Fibroblast of lung (primary cell): ENCODE measurements around the gene MAK. TPM values are rescaled to one million over a fixed set of nuclear protein-coding genes. Genes with fewer than 3 reads are reported as not detected.

ENCODE experiments used
- DNase-seq, 2 donors: peaks; one replicate each; pipeline versions ENCODE4 v3.0.0 to v3.0.0-alpha.2; 2010; ENCODE audit warnings: low read depth in 2 of 2
- H2AFZ ChIP-seq: 2 replicates; pipeline ENCODE4 v1.5.1; 2012; ENCODE audit warnings: low read length, control low read depth, inconsistent platforms
- H3K27ac ChIP-seq: 2 replicates; pipeline ENCODE4 v1.5.1; 2011; ENCODE audit warnings: low read length, control low read depth; ENCODE audit not compliant: insufficient read depth
- H3K27me3 ChIP-seq: 2 replicates; pipeline ENCODE4 v1.5.1; 2011; ENCODE audit warnings: mild to moderate bottlenecking, low read length; ENCODE audit not compliant: control insufficient read depth, insufficient read depth
- H3K36me3 ChIP-seq: 2 replicates; pipeline ENCODE4 v1.5.1; 2011; ENCODE audit warnings: low read length; ENCODE audit not compliant: control insufficient read depth, insufficient read depth
- H3K4me1 ChIP-seq: 2 replicates; pipeline ENCODE4 v1.5.1; 2011; ENCODE audit warnings: low read length; ENCODE audit not compliant: control insufficient read depth, insufficient read depth; ENCODE audit errors: extremely low read depth
- H3K4me2 ChIP-seq: 2 replicates; pipeline ENCODE4 v1.5.1; 2011; ENCODE audit warnings: low read length, control low read depth; ENCODE audit not compliant: insufficient read depth; ENCODE audit errors: extremely low read depth
- H3K4me3 ChIP-seq, 4 experiments: fragments of 200-600 bp in 1 of 4; sonication (generic) in 1 of 4; replicated peaks in 1 of 4; 2 replicates each; pipeline ENCODE4 v1.5.1; 2011 to 2016; ENCODE audit warnings: low read length in 4 of 4, low read depth in 3 of 4, mild to moderate bottlenecking in 3 of 4, control low read depth in 2 of 4, inconsistent platforms in 1 of 4, mixed read lengths in 1 of 4; ENCODE audit not compliant: insufficient read depth in 1 of 4; ENCODE audit errors: control extremely low read depth in 1 of 4
- H3K79me2 ChIP-seq: 2 replicates; pipeline ENCODE4 v1.5.1; 2012; ENCODE audit warnings: mild to moderate bottlenecking, low read length, inconsistent platforms; ENCODE audit not compliant: control insufficient read depth, insufficient read depth
- H3K9ac ChIP-seq: 2 replicates; pipeline ENCODE4 v1.5.1; 2011; ENCODE audit warnings: mild to moderate bottlenecking, low read length, control low read depth; ENCODE audit not compliant: insufficient read depth
- H3K9me3 ChIP-seq: 2 replicates; pipeline ENCODE4 v1.5.1; 2012; ENCODE audit warnings: low read depth, low read length; ENCODE audit not compliant: control insufficient read depth, insufficient read depth
- H4K20me1 ChIP-seq: 2 replicates; pipeline ENCODE4 v1.5.1; 2011; ENCODE audit warnings: low read length; ENCODE audit not compliant: control insufficient read depth, insufficient read depth; ENCODE audit errors: extremely low read depth
- CTCF ChIP-seq, 2 donors: IDR thresholded peaks in 1 of 2; conservative IDR thresholded peaks in 1 of 2; 1 replicate in 1 of 2; 2 replicates in 1 of 2; pipeline ENCODE4 v1.5.1; 2011 to 2012; ENCODE audit warnings: low read length in 2 of 2, control low read depth in 1 of 2, inconsistent platforms in 1 of 2, low read depth in 1 of 2, mild to moderate bottlenecking in 1 of 2
- EZH2 ChIP-seq: IDR thresholded peaks from 2 replicates; pipeline ENCODE4 v1.5.1; 2012; ENCODE audit warnings: low read length, control low read depth, mild to moderate bottlenecking; ENCODE audit errors: missing control alignments
- polyA plus RNA-seq, 2 donors: library from polyadenylated mRNA; depleted of rRNA in 1 of 2; stranded (reverse) in 1 of 2; unstranded in 1 of 2; fragments of >200 nt; gene quantifications; 2 replicates each; pipeline ENCODE4 v1.2.1, GENCODE V29; 2011 to 2012; ENCODE audit warnings: missing spikeins in 1 of 2
- total RNA-seq: library from RNA; depleted of rRNA; stranded (reverse); fragments of >200 nt; gene quantifications from 2 replicates; pipeline ENCODE4 v1.2.1, GENCODE V29; 2014

MAK gene
- total and polyA plus RNA-seq, 2 donors (not counting 1 experiment from before 2014, with no cell fraction given): 0.01 TPM; not detected in 1

- TF ChIP-seq EZH2: no peak
- no peak for TF ChIP-seq CTCF (conservative IDR thresholded peaks at IDR 0.05 in 1 of 2, IDR thresholded peaks at IDR 0.05 in 1 of 2; ENCODE audit: low read depth in 1 of 2, low read length in 2 of 2)
- H3K4me2 ChIP-seq: no peak overlapping the region
- no peak for DNase-seq
- H4K20me1 ChIP-seq: no peaks in the 10 kb centered on the region
- H3K4me3 ChIP-seq: peak overlapping the region in 1 of 4 experiments; percentile 83
- peaks cover 13% of the 10 kb centered on the region for H3K79me2 ChIP-seq
- H3K27ac ChIP-seq: no peak overlapping the region
- peaks cover 2% of the 10 kb centered on the region for H3K36me3 ChIP-seq
- H3K9ac ChIP-seq: no peak overlapping the region
- no peaks in the 10 kb centered on the region for H3K9me3 ChIP-seq
- no peaks in the 10 kb centered on the region for H3K4me1 ChIP-seq
- no peaks in the 10 kb centered on the region for H3K27me3 ChIP-seq
- H2AFZ ChIP-seq: no peak overlapping the region
Measured at GRCh38 chr6:10725044-10725443, 113.3 kb downstream of the MAK start.

- Histone ChIP-seq H3K27ac (peak overlapping the region; percentile 83), H3K9ac (peak overlapping the region; percentile 75), H3K79me2 (peaks cover 13% of the 10 kb centered on the region), H2AFZ (peak overlapping the region; percentile 63), H3K27me3 (no peaks in the 10 kb centered on the region), H3K4me2 (peak overlapping the region; percentile 89), H3K4me3 (peak overlapping the region; percentile 82 to 91 (median 86)), H3K36me3 (peaks cover 2% of the 10 kb centered on the region), H4K20me1 (no peaks in the 10 kb centered on the region), H3K4me1 (no peaks in the 10 kb centered on the region), H3K9me3 (no peaks in the 10 kb centered on the region)
- no peak for DNase-seq
- TF ChIP-seq CTCF (conservative IDR thresholded peaks at IDR 0.05 in 1 of 2, IDR thresholded peaks at IDR 0.05 in 1 of 2; ENCODE audit: low read depth in 1 of 2, low read length in 2 of 2) (no peak), EZH2 (no peak)
Measured at GRCh38 chr6:10723567-10723881, 114.8 kb downstream of the MAK start.

- H3K9ac ChIP-seq: peak within 1 kb of the TSS; percentile 75
- peak within 1 kb of the TSS; percentile 89 for H3K4me2 ChIP-seq
- H3K79me2 ChIP-seq: peaks cover 13% of the 10 kb centered on the region
- no peaks in the 10 kb centered on the region for H4K20me1 ChIP-seq
- no peaks in the 10 kb centered on the region for H3K9me3 ChIP-seq
- H3K4me1 ChIP-seq: no peaks in the 10 kb centered on the region
- peak; percentile 99 for DNase-seq
- TF ChIP-seq CTCF (conservative IDR thresholded peaks at IDR 0.05 in 1 of 2, IDR thresholded peaks at IDR 0.05 in 1 of 2; ENCODE audit: low read depth in 1 of 2, low read length in 2 of 2) (no peak), EZH2 (no peak)
- H3K4me3 ChIP-seq: peak within 1 kb of the TSS; percentile 82 to 91 (median 86)
- H3K36me3 ChIP-seq: peaks cover 2% of the 10 kb centered on the region
- H3K27ac ChIP-seq: peak within 1 kb of the TSS; percentile 83
- no peaks in the 10 kb centered on the region for H3K27me3 ChIP-seq
- H2AFZ ChIP-seq: peak within 1 kb of the TSS; percentile 93
Measured at GRCh38 chr6:10722820-10723566, 115.3 kb downstream of the MAK start, which contains the start of gene TMEM14C. Gene TMEM14C, plus strand, starts transcription at chr6:10723070. Its CDS starts 1,544 bp downstream, at chr6:10724614.
